ENCODE measurements around the gene FBXL17.

FBXL17 gene

GRCh38 chr5:108102463-108102862, 279.4 kb downstream of the FBXL17 start:
- in situ Hi-C loops (cut with HindIII; ENCODE audit: low sequenced_read_pairs) = no loop called here

GRCh38 chr5:108101821-108102220, 280.1 kb downstream of the FBXL17 start:
- in situ Hi-C loops (cut with HindIII; ENCODE audit: low sequenced_read_pairs) = no loop called here

- in situ Hi-C loops (cut with HindIII; ENCODE audit: low sequenced_read_pairs) = no loop called here
Observed at GRCh38 chr5:108101130-108101529, 280.8 kb downstream of the FBXL17 start.

- in situ Hi-C loops (cut with HindIII; ENCODE audit: low sequenced_read_pairs) = loop anchor here (10.0 kb wide), 1 partner anchor 190 kb away; no protein-coding TSS in a partner anchor
Observed at GRCh38 chr5:108094800-108095199, 287.1 kb downstream of the FBXL17 start.

GRCh38 chr5:108093186-108093585, 288.7 kb downstream of the FBXL17 start:
- in situ Hi-C loops (cut with HindIII; ENCODE audit: low sequenced_read_pairs) = loop anchor here (10.0 kb wide), 1 partner anchor 188 kb away; no protein-coding TSS in a partner anchor

GRCh38 chr5:108090946-108091345, 291.0 kb downstream of the FBXL17 start:
- in situ Hi-C loops (cut with HindIII; ENCODE audit: low sequenced_read_pairs) = loop anchor here (10.0 kb wide), 1 partner anchor 186 kb away; no protein-coding TSS in a partner anchor

- in situ Hi-C loops (cut with HindIII; ENCODE audit: low sequenced_read_pairs) = no loop called here
Observed at GRCh38 chr5:108084105-108084504, 297.8 kb downstream of the FBXL17 start.

GRCh38 chr5:108083232-108083631, 298.7 kb downstream of the FBXL17 start:
- in situ Hi-C loops (cut with HindIII; ENCODE audit: low sequenced_read_pairs) = no loop called here

- in situ Hi-C loops (cut with HindIII; ENCODE audit: low sequenced_read_pairs) = no loop called here
Observed at GRCh38 chr5:108081707-108082106, 300.2 kb downstream of the FBXL17 start.

- in situ Hi-C loops (cut with HindIII; ENCODE audit: low sequenced_read_pairs) = no loop called here
Observed at GRCh38 chr5:108079753-108080152, 302.1 kb downstream of the FBXL17 start.

- in situ Hi-C loops (cut with HindIII; ENCODE audit: low sequenced_read_pairs) = no loop called here
Observed at GRCh38 chr5:108078882-108079281, 303.0 kb downstream of the FBXL17 start.

- in situ Hi-C loops (cut with HindIII; ENCODE audit: low sequenced_read_pairs) = no loop called here
Observed at GRCh38 chr5:108078345-108078744, 303.6 kb downstream of the FBXL17 start.

- in situ Hi-C loops (cut with HindIII; ENCODE audit: low sequenced_read_pairs) = no loop called here
Observed at GRCh38 chr5:108074626-108075025, 307.3 kb downstream of the FBXL17 start.

GRCh38 chr5:108064302-108064701, 317.6 kb downstream of the FBXL17 start:
- in situ Hi-C loops (cut with HindIII; ENCODE audit: low sequenced_read_pairs) = no loop called here

GRCh38 chr5:108061941-108062340, 320.0 kb downstream of the FBXL17 start:
- in situ Hi-C loops (cut with HindIII; ENCODE audit: low sequenced_read_pairs) = no loop called here

GRCh38 chr5:108060340-108060739, 321.6 kb downstream of the FBXL17 start:
- in situ Hi-C loops (cut with HindIII; ENCODE audit: low sequenced_read_pairs) = no loop called here

GRCh38 chr5:108059334-108059733, 322.6 kb downstream of the FBXL17 start:
- in situ Hi-C loops (cut with HindIII; ENCODE audit: low sequenced_read_pairs) = no loop called here

- in situ Hi-C loops (cut with HindIII; ENCODE audit: low sequenced_read_pairs) = no loop called here
Observed at GRCh38 chr5:108054349-108054748, 327.5 kb downstream of the FBXL17 start.

- in situ Hi-C loops (cut with HindIII; ENCODE audit: low sequenced_read_pairs) = no loop called here
Observed at GRCh38 chr5:108046955-108047670, 334.8 kb downstream of the FBXL17 start.

GRCh38 chr5:108036482-108036881, 345.4 kb downstream of the FBXL17 start:
- in situ Hi-C loops (cut with HindIII; ENCODE audit: low sequenced_read_pairs) = no loop called here

GRCh38 chr5:108028883-108029282, 353.0 kb downstream of the FBXL17 start:
- in situ Hi-C loops (cut with HindIII; ENCODE audit: low sequenced_read_pairs) = no loop called here

GRCh38 chr5:108028412-108028811, 353.5 kb downstream of the FBXL17 start:
- in situ Hi-C loops (cut with HindIII; ENCODE audit: low sequenced_read_pairs) = no loop called here

- in situ Hi-C loops (cut with HindIII; ENCODE audit: low sequenced_read_pairs) = no loop called here
Observed at GRCh38 chr5:108025957-108026356, 355.9 kb downstream of the FBXL17 start.

Measured in endothelial cell of hepatic sinusoid (primary cell).